ENCODE measurements around the gene FRMD4B.

Gene FRMD4B

DNA sequence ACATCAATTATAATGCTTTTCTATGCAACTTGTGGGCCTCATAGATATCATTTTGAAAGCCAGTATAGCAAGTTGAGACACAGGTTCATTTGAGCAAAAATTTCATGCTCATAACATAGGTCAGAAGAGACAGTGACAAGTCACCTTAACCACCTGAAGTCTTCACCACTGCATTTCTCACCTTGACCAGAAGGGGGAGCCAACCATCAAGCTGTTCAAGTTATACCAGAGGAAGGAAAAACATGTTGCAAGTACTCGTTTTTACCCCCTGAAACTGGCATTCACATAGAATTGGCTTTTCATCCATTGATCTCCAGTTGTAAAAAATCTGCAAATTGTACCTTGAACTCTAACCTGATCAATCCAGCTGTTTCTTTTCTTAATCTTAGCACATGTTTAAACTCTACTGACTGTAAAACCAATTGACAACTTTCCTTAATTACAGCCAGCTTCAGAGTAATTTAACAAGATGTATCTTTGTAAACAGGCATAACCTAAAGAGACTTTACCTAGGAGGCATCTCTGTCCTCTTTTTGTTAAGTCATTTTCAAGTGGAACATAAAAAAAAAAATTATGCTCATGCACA is 264.9 kb downstream of the FRMD4B start:
- peak; percentile 55 for DNase-seq

Measured in NCI-H69 (cell line).